Gastroesophageal sphincter (tissue), 4 donors: ENCODE data around the gene GABBR2. TPM values are rescaled to one million over a fixed set of nuclear protein-coding genes. Genes with fewer than 3 reads are reported as not detected.

Experiments
- ATAC-seq: fragments of 150-250 bp; one replicate; pipeline ENCODE4 v1.9.1; 2016; ENCODE audit warnings: mild to moderate bottlenecking, moderate library complexity
- H3K27ac ChIP-seq, 4 donors: fragments of 200-600 bp; sonication (generic) in 3 of 4; 1 replicate in 3 of 4; 2 replicates in 1 of 4; pipeline ENCODE4 v1.5.1; 2016 to 2019
- H3K27me3 ChIP-seq: fragments of 200-600 bp; sonication (generic); one replicate; pipeline ENCODE4 v1.5.1; 2019
- H3K36me3 ChIP-seq, 2 donors: fragments of 200-600 bp; sonication (generic); one replicate each; pipeline ENCODE4 v1.5.1; 2019; ENCODE audit warnings: control low read depth in 1 of 2
- H3K4me1 ChIP-seq, 3 donors: fragments of 200-600 bp; sonication (generic); 1 replicate in 2 of 3; 2 replicates in 1 of 3; pipeline ENCODE4 v1.5.1; 2016 to 2019; ENCODE audit warnings: control low read depth in 2 of 3
- H3K4me3 ChIP-seq, 2 donors: fragments of 200-600 bp; sonication (generic); one replicate each; pipeline ENCODE4 v1.5.1; 2019; ENCODE audit warnings: mild to moderate bottlenecking in 1 of 2, moderate library complexity in 1 of 2
- H3K9me3 ChIP-seq, 3 donors: fragments of 200-600 bp; sonication (generic); one replicate each; pipeline ENCODE4 v1.5.1; 2017 to 2019; ENCODE audit warnings: control low read depth in 2 of 3
- EP300 ChIP-seq: sonication (generic); formaldehyde crosslinking; IDR thresholded peaks from one replicate; pipeline ENCODE4 v1.6.1; 2017; ENCODE audit warnings: antibody characterized with exemption, mild to moderate bottlenecking
- POLR2A ChIP-seq, 2 donors: fragments of 450-650 bp; IDR thresholded peaks; one replicate each; pipeline ENCODE4 v1.6.1; 2017; ENCODE audit warnings: antibody characterized with exemption in 2 of 2, mild to moderate bottlenecking in 2 of 2, moderate library complexity in 1 of 2
- POLR2AphosphoS5 ChIP-seq: sonication (generic); formaldehyde crosslinking; IDR thresholded peaks from one replicate; pipeline ENCODE4 v1.6.1; 2017; ENCODE audit warnings: antibody characterized with exemption
- WGBS, 2 donors: methylation state at CpG; one replicate each; pipeline ENCODE4 v1.1.5; 2018; ENCODE audit warnings: low coverage in 1 of 2; 5-methylcytosine and 5-hydroxymethylcytosine counted together
- total RNA-seq, 4 donors: library from RNA; depleted of rRNA; stranded (reverse); fragments of >200 nt; gene quantifications; one replicate each; pipeline ENCODE4 v1.1.0, GENCODE V29; 2016
- TF ChIP-seq, protein P1 (sequence below), 4 experiments: fragments of 200-600 bp in 2 of 4; fragments of 450-650 bp in 2 of 4; sonication (generic) in 1 of 4; IDR thresholded peaks; one replicate each; pipeline ENCODE4 v1.5.1; 2017 to 2019; ENCODE audit warnings: antibody characterized with exemption in 4 of 4, mild to moderate bottlenecking in 2 of 4, moderate library complexity in 2 of 4

Gene GABBR2
- total RNA-seq, 4 donors from 2014 or later: 0.04 to 0.25 TPM; not detected in 2

- Histone ChIP-seq H3K4me3 (no peak overlapping the region), H3K4me1 (no peaks in the 10 kb centered on the region), H3K27me3 (no peaks in the 10 kb centered on the region), H3K9me3 (no peaks in the 10 kb centered on the region), H3K27ac (no peak overlapping the region), H3K36me3 (peaks cover 0 to 39% of the 10 kb centered on the region in 2 donors)
- WGBS, 2 donors: no CpG with 5 or more reads among the region's 3 CpGs
- TF ChIP-seq EP300: no peak
- TF ChIP-seq POLR2AphosphoS5: no peak
- TF ChIP-seq, protein P1, sequence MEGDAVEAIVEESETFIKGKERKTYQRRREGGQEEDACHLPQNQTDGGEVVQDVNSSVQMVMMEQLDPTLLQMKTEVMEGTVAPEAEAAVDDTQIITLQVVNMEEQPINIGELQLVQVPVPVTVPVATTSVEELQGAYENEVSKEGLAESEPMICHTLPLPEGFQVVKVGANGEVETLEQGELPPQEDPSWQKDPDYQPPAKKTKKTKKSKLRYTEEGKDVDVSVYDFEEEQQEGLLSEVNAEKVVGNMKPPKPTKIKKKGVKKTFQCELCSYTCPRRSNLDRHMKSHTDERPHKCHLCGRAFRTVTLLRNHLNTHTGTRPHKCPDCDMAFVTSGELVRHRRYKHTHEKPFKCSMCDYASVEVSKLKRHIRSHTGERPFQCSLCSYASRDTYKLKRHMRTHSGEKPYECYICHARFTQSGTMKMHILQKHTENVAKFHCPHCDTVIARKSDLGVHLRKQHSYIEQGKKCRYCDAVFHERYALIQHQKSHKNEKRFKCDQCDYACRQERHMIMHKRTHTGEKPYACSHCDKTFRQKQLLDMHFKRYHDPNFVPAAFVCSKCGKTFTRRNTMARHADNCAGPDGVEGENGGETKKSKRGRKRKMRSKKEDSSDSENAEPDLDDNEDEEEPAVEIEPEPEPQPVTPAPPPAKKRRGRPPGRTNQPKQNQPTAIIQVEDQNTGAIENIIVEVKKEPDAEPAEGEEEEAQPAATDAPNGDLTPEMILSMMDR (IDR thresholded peaks at IDR 0.05): no peak
- TF ChIP-seq POLR2A (IDR thresholded peaks at IDR 0.05): no peak
- ATAC-seq: no peak
These were observed 468.3 kb downstream of the GABBR2 start for GRCh38 chr9:98240475-98240874.

Other genes with a start within 250 kb of the GABBR2 start
- 10 to 100 TPM; 17.6 to 38.4 (median 22.8) TPM for gene ANKS6, start 87.6 kb upstream of the GABBR2 start, total RNA-seq
- gene GALNT12, start 98.7 kb upstream of the GABBR2 start, total RNA-seq: 10 to 100 TPM; 13.7 to 34.6 (median 15.2) TPM
- 100 to 1,000 TPM in 2 of 4 donors, 10 to 100 TPM in 2; 80.5 to 256 (median 97.2) TPM for gene COL15A1, start 235.0 kb upstream of the GABBR2 start, total RNA-seq